Tibial nerve (tissue), 4 donors: Measurements from ENCODE around the gene TTC39B. TPM values are rescaled to one million over a fixed set of nuclear protein-coding genes. Genes with fewer than 3 reads are reported as not detected.

Source experiments
- DNase-seq, 2 donors: peaks; one replicate each; pipeline ENCODE4 v3.0.0-alpha.2; 2019; ENCODE audit warnings: low spot score in 2 of 2
- H3K27ac ChIP-seq, 4 donors: fragments of 200-600 bp; sonication (generic) in 3 of 4; one replicate each; pipeline ENCODE4 v1.5.1; 2017 to 2019; ENCODE audit warnings: mild to moderate bottlenecking in 1 of 4
- H3K27me3 ChIP-seq, 2 donors: fragments of 200-600 bp; sonication (generic) in 1 of 2; one replicate each; pipeline versions ENCODE4 v1.5.1 to v1.6.0; 2017 to 2019
- H3K36me3 ChIP-seq, 3 donors: fragments of 200-600 bp; sonication (generic); one replicate each; pipeline ENCODE4 v1.5.1; 2018 to 2019
- H3K4me1 ChIP-seq, 4 donors: fragments of 200-600 bp; sonication (generic) in 3 of 4; one replicate each; pipeline ENCODE4 v1.5.1; 2017 to 2019
- H3K4me3 ChIP-seq, 4 donors: fragments of 200-600 bp; sonication (generic) in 3 of 4; one replicate each; pipeline ENCODE4 v1.5.1; 2017 to 2019; ENCODE audit warnings: mild to moderate bottlenecking in 1 of 4, moderate library complexity in 1 of 4
- H3K9me3 ChIP-seq, 4 donors: fragments of 200-600 bp; sonication (generic) in 3 of 4; one replicate each; pipeline ENCODE4 v1.5.1; 2017 to 2019
- CTCF ChIP-seq, 5 experiments: fragments of 200-600 bp in 3 of 5; fragments of 450-650 bp in 2 of 5; sonication (generic) in 3 of 5; IDR thresholded peaks; one replicate each; pipeline ENCODE4 v1.5.1; 2016 to 2019; ENCODE audit warnings: antibody characterized with exemption in 5 of 5, mild to moderate bottlenecking in 3 of 5, moderate library complexity in 2 of 5
- EP300 ChIP-seq, 2 donors: sonication (generic); formaldehyde crosslinking; IDR thresholded peaks; one replicate each; pipeline ENCODE4 v1.6.1; 2017; ENCODE audit warnings: antibody characterized with exemption in 2 of 2, mild to moderate bottlenecking in 1 of 2
- POLR2A ChIP-seq, 2 donors: fragments of 450-650 bp; IDR thresholded peaks; one replicate each; pipeline ENCODE4 v1.6.1; 2017; ENCODE audit warnings: antibody characterized with exemption in 2 of 2, mild to moderate bottlenecking in 2 of 2, moderate library complexity in 2 of 2
- WGBS, 2 donors: methylation state at CpG; one replicate each; pipeline ENCODE4 v1.1.5; 2018; 5-methylcytosine and 5-hydroxymethylcytosine counted together
- total RNA-seq, 4 donors: library from RNA; depleted of rRNA; stranded (reverse); fragments of >200 nt; gene quantifications; one replicate each; pipeline ENCODE4 v1.1.0, GENCODE V29; 2016

Gene TTC39B
- total RNA-seq, 4 donors from 2014 or later: 5.4 to 8.8 (median 7.5) TPM

- WGBS, 2 donors: 61 to 63% methylated on average over 3 of the region's 3 CpGs
- peaks cover 0 to 32% (median 5%) of the 10 kb centered on the region in 4 donors for H3K4me1 ChIP-seq
- TF ChIP-seq POLR2A (IDR thresholded peaks at IDR 0.05) (no peak), CTCF (IDR thresholded peaks at IDR 0.05) (no peak), EP300 (IDR thresholded peaks at IDR 0.05) (no peak)
- no peaks in the 10 kb centered on the region for H3K9me3 ChIP-seq
- no peaks in the 10 kb centered on the region for H3K36me3 ChIP-seq
- DNase-seq: no peak
- peak overlapping the region in 2 of 4 donors; percentile 44 to 81 for H3K27ac ChIP-seq
- no peaks in the 10 kb centered on the region for H3K27me3 ChIP-seq
- H3K4me3 ChIP-seq: no peak overlapping the region
Measured at GRCh38 chr9:15153961-15154360, 153.1 kb downstream of the TTC39B start.

GRCh38 chr9:15150939-15151338 is 156.1 kb downstream of the TTC39B start:
- H3K27ac ChIP-seq: no peak overlapping the region
- H3K9me3 ChIP-seq: no peaks in the 10 kb centered on the region
- peaks cover 0 to 12% (median 0%) of the 10 kb centered on the region in 4 donors for H3K4me1 ChIP-seq
- no peak for TF ChIP-seq EP300 (IDR thresholded peaks at IDR 0.05)
- no peak for TF ChIP-seq POLR2A (IDR thresholded peaks at IDR 0.05)
- no peak for TF ChIP-seq CTCF (IDR thresholded peaks at IDR 0.05)
- H3K36me3 ChIP-seq: no peaks in the 10 kb centered on the region
- H3K4me3 ChIP-seq: no peak overlapping the region
- DNase-seq: no peak
- 88 to 98% methylated on average over 4 of the region's 4 CpGs for WGBS, 2 donors
- no peaks in the 10 kb centered on the region for H3K27me3 ChIP-seq

- Histone ChIP-seq H3K27me3 (no peaks in the 10 kb centered on the region), H3K4me3 (no peak overlapping the region), H3K27ac (peak overlapping the region in 1 of 4 donors; percentile 20), H3K36me3 (no peaks in the 10 kb centered on the region), H3K4me1 (no peaks in the 10 kb centered on the region), H3K9me3 (no peaks in the 10 kb centered on the region)
- no peak for DNase-seq
- no peak for TF ChIP-seq POLR2A (IDR thresholded peaks at IDR 0.05)
- TF ChIP-seq CTCF (IDR thresholded peaks at IDR 0.05): no peak
- TF ChIP-seq EP300 (IDR thresholded peaks at IDR 0.05): no peak
Measured at GRCh38 chr9:15149450-15149849, 157.6 kb downstream of the TTC39B start.

- H3K36me3 ChIP-seq: no peaks in the 10 kb centered on the region
- no peaks in the 10 kb centered on the region for H3K4me1 ChIP-seq
- no peaks in the 10 kb centered on the region for H3K9me3 ChIP-seq
- TF ChIP-seq POLR2A (IDR thresholded peaks at IDR 0.05) (no peak), CTCF (IDR thresholded peaks at IDR 0.05) (no peak), EP300 (IDR thresholded peaks at IDR 0.05) (no peak)
- H3K27ac ChIP-seq: no peak overlapping the region
- DNase-seq: no peak
- H3K4me3 ChIP-seq: no peak overlapping the region
- H3K27me3 ChIP-seq: no peaks in the 10 kb centered on the region
- WGBS, 2 donors: 65 to 69% methylated on average over 9 of the region's 9 CpGs
Measured at GRCh38 chr9:15146268-15146700, 160.7 kb downstream of the TTC39B start.

- no peak for TF ChIP-seq POLR2A (IDR thresholded peaks at IDR 0.05)
- TF ChIP-seq CTCF (IDR thresholded peaks at IDR 0.05): no peak
- TF ChIP-seq EP300 (IDR thresholded peaks at IDR 0.05): no peak
- Histone ChIP-seq H3K4me3 (no peak overlapping the region), H3K36me3 (no peaks in the 10 kb centered on the region), H3K27ac (no peak overlapping the region), H3K4me1 (no peaks in the 10 kb centered on the region), H3K9me3 (no peaks in the 10 kb centered on the region), H3K27me3 (no peaks in the 10 kb centered on the region)
- WGBS, 2 donors: 32 to 48% methylated on average over 4 of the region's 4 CpGs
- no peak for DNase-seq
Measured at GRCh38 chr9:15144622-15145061, 162.4 kb downstream of the TTC39B start.
